ENCODE data around the gene ATG7. TPM values are rescaled to one million over a fixed set of nuclear protein-coding genes. Genes with fewer than 3 reads are reported as not detected.

Gene ATG7
- total and polyA plus RNA-seq, 10 of the 15 experiments (the other 5 are each of a cell fraction or from before 2014, with no cell fraction given) = 13.5 to 49.5 (median 26.4) TPM

GRCh38 chr3:11430624-11431023 lies 158.4 kb downstream of the ATG7 start:
- ChIA-PET RAD21 (ENCODE audit: unreplicated experiment) (no interaction called here), SMC1A (ENCODE audit: uncharacterized antibody, unreplicated experiment) (no interaction called here), CTCF (no interaction called here), POLR2A (no interaction called here)
- Histone ChIP-seq H3K9me3 (replicated peaks; ENCODE audit: control insufficient read depth, insufficient read depth, low read length) (no peaks in the 10 kb centered on the region), H3K4me1 (ENCODE audit: control insufficient read depth, insufficient read depth, low read length) (no peaks in the 10 kb centered on the region), H3K27me3 (replicated peaks in 1 of 2; ENCODE audit: control insufficient read depth in 2 of 2, insufficient read depth in 2 of 2, low read length in 1 of 2) (no peaks in the 10 kb centered on the region), H4K20me1 (ENCODE audit: control insufficient read depth, insufficient read depth) (no peaks in the 10 kb centered on the region), H3K4me2 (ENCODE audit: control insufficient read depth, insufficient read depth) (no peak overlapping the region), H3K9ac (ENCODE audit: control insufficient read depth, insufficient read depth, low read length) (no peak overlapping the region), H3K27ac (ENCODE audit: control insufficient read depth, insufficient read depth) (no peak overlapping the region), H3K4me3 (no peak overlapping the region), H2AFZ (ENCODE audit: control insufficient read depth, low read depth, low read length) (no peak overlapping the region), H3K79me2 (ENCODE audit: control insufficient read depth, insufficient read depth, low read length) (no peaks in the 10 kb centered on the region), H3K36me3 (ENCODE audit: control insufficient read depth in 2 of 2, insufficient read depth in 2 of 2, low read length in 1 of 2) (peaks cover 2 to 4% of the 10 kb centered on the region in 2 experiments; a peak in 2 of 4 replicates)
- no TSS peak for BruUV-seq (replicated peaks)
- DNase-seq (ENCODE audit: low read depth, low spot score) = no peak
- intact Hi-C loops (cut with micrococcal nuclease; ENCODE audit: unreplicated experiment) = no loop called here
- no peak for FAIRE-seq
- 94% methylated on average over 2 of the region's 2 CpGs for WGBS (ENCODE audit: insufficient coverage, insufficient replicate concordance, low lambda C conversion rate, missing lambda C conversion rate)
- TF ChIP-seq GATAD2B (conservative IDR thresholded peaks at IDR 0.05; ENCODE audit: low read depth) (no peak), NBN (IDR thresholded peaks at IDR 0.05) (no peak), PRDM15 (CRISPR knock-in tag; IDR thresholded peaks at IDR 0.05) (no peak), BACH1 (IDR thresholded peaks at IDR 0.05; ENCODE audit: borderline replicate concordance) (no peak), CTCF (IDR thresholded peaks at IDR 0.05 in 2 of 3, conservative IDR thresholded peaks at IDR 0.05 in 1 of 3; ENCODE audit: control insufficient read depth in 2 of 3, extremely low read depth in 1 of 3, insufficient read depth in 1 of 3, low read depth in 3 of 3, low read length in 3 of 3) (no peak), HDGF (IDR thresholded peaks at IDR 0.05) (no peak), CHD1 (IDR thresholded peaks at IDR 0.05; ENCODE audit: low read depth, low read length) (no peak), YY1 (IDR thresholded peaks at IDR 0.05; ENCODE audit: low read depth, low read length) (no peak), ZSCAN29 (IDR thresholded peaks at IDR 0.05) (no peak), ZBTB11 (CRISPR knock-in tag; IDR thresholded peaks at IDR 0.05) (no peak), NFXL1 (IDR thresholded peaks at IDR 0.05; ENCODE audit: borderline replicate concordance) (no peak)
- no peak for ATAC-seq
- in situ Hi-C loops (cut with MboI) = no loop called here
